ENCODE results near the gene ACP3.

DNA sequence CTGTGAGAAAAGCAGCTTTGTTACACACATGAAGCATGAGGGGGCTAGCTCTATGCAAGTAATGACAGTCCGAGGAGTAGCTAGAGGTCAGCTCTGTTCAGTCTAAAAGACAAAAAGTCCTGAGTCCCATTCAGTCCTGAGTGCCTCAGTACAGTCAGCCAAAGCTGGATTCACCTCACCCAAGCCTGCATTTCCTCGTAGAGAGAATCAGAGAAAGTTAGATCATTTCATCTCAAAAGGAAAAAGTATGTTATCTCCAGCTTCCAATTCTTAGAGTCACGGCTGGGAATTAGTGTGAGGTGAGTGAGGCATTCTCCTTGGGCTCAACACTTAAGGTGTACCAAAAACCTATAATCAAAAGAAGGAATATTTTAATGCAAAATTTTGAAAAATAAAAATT is 5.9 kb upstream of the ACP3 start:
- TF ChIP-seq, protein P1, sequence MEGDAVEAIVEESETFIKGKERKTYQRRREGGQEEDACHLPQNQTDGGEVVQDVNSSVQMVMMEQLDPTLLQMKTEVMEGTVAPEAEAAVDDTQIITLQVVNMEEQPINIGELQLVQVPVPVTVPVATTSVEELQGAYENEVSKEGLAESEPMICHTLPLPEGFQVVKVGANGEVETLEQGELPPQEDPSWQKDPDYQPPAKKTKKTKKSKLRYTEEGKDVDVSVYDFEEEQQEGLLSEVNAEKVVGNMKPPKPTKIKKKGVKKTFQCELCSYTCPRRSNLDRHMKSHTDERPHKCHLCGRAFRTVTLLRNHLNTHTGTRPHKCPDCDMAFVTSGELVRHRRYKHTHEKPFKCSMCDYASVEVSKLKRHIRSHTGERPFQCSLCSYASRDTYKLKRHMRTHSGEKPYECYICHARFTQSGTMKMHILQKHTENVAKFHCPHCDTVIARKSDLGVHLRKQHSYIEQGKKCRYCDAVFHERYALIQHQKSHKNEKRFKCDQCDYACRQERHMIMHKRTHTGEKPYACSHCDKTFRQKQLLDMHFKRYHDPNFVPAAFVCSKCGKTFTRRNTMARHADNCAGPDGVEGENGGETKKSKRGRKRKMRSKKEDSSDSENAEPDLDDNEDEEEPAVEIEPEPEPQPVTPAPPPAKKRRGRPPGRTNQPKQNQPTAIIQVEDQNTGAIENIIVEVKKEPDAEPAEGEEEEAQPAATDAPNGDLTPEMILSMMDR (conservative IDR thresholded peaks at IDR 0.05), result no peak
- TF ChIP-seq ZFX (IDR thresholded peaks at IDR 0.05), result no peak
